GM21423 (cell line): ENCODE measurements around the gene CACNG8.
"Not testable (repeated sequence)": the region's sequence is repeated elsewhere in the genome, so short reads cannot be mapped to it uniquely, and the experiment has no call there.

Source experiments
- ATAC-seq: cut with Tn5 transposase; IDR thresholded peaks from one replicate; pipeline ENCODE4 v1.9.1; 2021; ENCODE audit warnings: mild to moderate bottlenecking, moderate library complexity; ENCODE audit not compliant: unreplicated experiment

CACNG8 gene

GRCh38 chr19:53962887-53963431 is at the start of gene CACNG8:
Gene CACNG8 (plus strand): TSS chr19:53962937.
- ATAC-seq: no peak

- ATAC-seq: no peak
These were observed 47.7 kb upstream of the CACNG8 start for GRCh38 chr19:53915000-53915399.

- no peak for ATAC-seq
These were observed 46.7 kb upstream of the CACNG8 start for GRCh38 chr19:53916004-53916403.

- no peak for ATAC-seq
These were observed 45.4 kb upstream of the CACNG8 start for GRCh38 chr19:53917356-53917755.

GRCh38 chr19:53927739-53928138 is 35.0 kb upstream of the CACNG8 start:
- ATAC-seq: no peak

GRCh38 chr19:53936029-53936428 is 26.7 kb upstream of the CACNG8 start:
- ATAC-seq: no peak

GRCh38 chr19:53942001-53942786 is 20.5 kb upstream of the CACNG8 start:
- ATAC-seq: no peak

GRCh38 chr19:53944416-53944815 is 18.3 kb upstream of the CACNG8 start:
- no peak for ATAC-seq

- no peak for ATAC-seq
These were observed 17.8 kb upstream of the CACNG8 start for GRCh38 chr19:53944933-53945332.

- ATAC-seq: no peak
These were observed 17.3 kb upstream of the CACNG8 start for GRCh38 chr19:53945441-53945840.

- no peak for ATAC-seq
These were observed 16.7 kb upstream of the CACNG8 start for GRCh38 chr19:53945998-53946397.

- no peak for ATAC-seq
These were observed 15.1 kb upstream of the CACNG8 start for GRCh38 chr19:53947624-53948023.

- ATAC-seq: not testable (repeated sequence)
These were observed 14.1 kb upstream of the CACNG8 start for GRCh38 chr19:53948611-53949010.

- no peak for ATAC-seq
These were observed 11.3 kb upstream of the CACNG8 start for GRCh38 chr19:53951436-53951835.

- no peak for ATAC-seq
These were observed 10.8 kb upstream of the CACNG8 start for GRCh38 chr19:53951947-53952346.

GRCh38 chr19:53953383-53953782 is 9.4 kb upstream of the CACNG8 start:
- no peak for ATAC-seq

GRCh38 chr19:53957448-53958167 is 5.1 kb upstream of the CACNG8 start:
- no peak for ATAC-seq

- no peak for ATAC-seq
These were observed 4.6 kb upstream of the CACNG8 start for GRCh38 chr19:53958168-53958571.

GRCh38 chr19:53958823-53959757 is 3.6 kb upstream of the CACNG8 start:
- no peak for ATAC-seq

GRCh38 chr19:53960187-53960586 is 2.5 kb upstream of the CACNG8 start:
- ATAC-seq: no peak

GRCh38 chr19:53960886-53961285 is 1.9 kb upstream of the CACNG8 start:
- no peak for ATAC-seq
